ENCODE measurements around the gene FAM200B. TPM values are rescaled to one million over a fixed set of nuclear protein-coding genes. Genes with fewer than 3 reads are reported as not detected.

The FAM200B gene
- total and polyA plus RNA-seq, 4 donors: 11.8 to 45.7 (median 16.9) TPM

DNA sequence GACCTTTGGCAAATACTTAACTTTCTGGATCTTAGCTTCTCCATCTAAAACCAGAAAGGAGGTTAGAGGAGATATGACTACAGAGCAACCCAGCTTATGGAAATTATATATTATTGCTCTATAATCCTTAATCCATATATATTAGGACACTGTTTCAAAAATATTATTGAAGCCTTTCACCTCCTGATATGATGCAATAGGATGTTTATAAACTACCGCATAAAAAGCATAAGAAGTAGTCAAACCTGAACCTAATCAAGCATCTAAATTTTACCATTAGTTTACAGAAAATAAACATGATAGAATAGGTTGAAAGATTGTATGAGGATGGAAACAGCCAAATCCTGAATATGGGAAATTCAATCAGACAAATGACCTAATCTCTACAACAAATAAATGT, 5.6 kb upstream of the FAM200B start:
- Histone ChIP-seq H3K9ac (ENCODE audit: low read depth in 1 of 2, low read length in 2 of 2) (peak overlapping the region in 1 of 2 donors; percentile 9), H3K27ac (ENCODE audit: low read depth in 1 of 2, low read length in 2 of 2) (no peak overlapping the region), H3K36me3 (ENCODE audit: control insufficient read depth in 4 of 4, insufficient read depth in 3 of 4, low read depth in 1 of 4, low read length in 3 of 4) (no peaks in the 10 kb centered on the region), H3K27me3 (ENCODE audit: control insufficient read depth in 4 of 4, insufficient read depth in 4 of 4, low read length in 3 of 4) (no peaks in the 10 kb centered on the region), H3K4me1 (ENCODE audit: control insufficient read depth in 4 of 4, insufficient read depth in 4 of 4, low read length in 3 of 4) (peaks cover 1 to 4% (median 2%) of the 10 kb centered on the region in 4 donors), H3K4me3 (ENCODE audit: low read depth in 1 of 3, low read length in 3 of 3) (no peak overlapping the region), H3K9me3 (ENCODE audit: control insufficient read depth in 4 of 4, low read length in 3 of 4) (no peaks in the 10 kb centered on the region)
- no peak for TF ChIP-seq TAF1 (conservative IDR thresholded peaks at IDR 0.05)
- DNase-seq (ENCODE audit: low spot score): no peak
- WGBS: 94% methylated on average over 1 of the region's 1 CpG

- Histone ChIP-seq H3K9ac (ENCODE audit: low read depth in 1 of 2, low read length in 2 of 2) (no peak overlapping the region), H3K4me3 (ENCODE audit: low read depth in 1 of 3, low read length in 3 of 3) (no peak overlapping the region), H3K27me3 (ENCODE audit: control insufficient read depth in 4 of 4, insufficient read depth in 4 of 4, low read length in 3 of 4) (no peaks in the 10 kb centered on the region), H3K27ac (ENCODE audit: low read depth in 1 of 2, low read length in 2 of 2) (peak overlapping the region in 1 of 2 donors; percentile 77), H3K4me1 (ENCODE audit: control insufficient read depth in 4 of 4, insufficient read depth in 4 of 4, low read length in 3 of 4) (peaks cover 3 to 7% (median 4%) of the 10 kb centered on the region in 4 donors), H3K9me3 (ENCODE audit: control insufficient read depth in 4 of 4, low read length in 3 of 4) (no peaks in the 10 kb centered on the region), H3K36me3 (ENCODE audit: control insufficient read depth in 4 of 4, insufficient read depth in 3 of 4, low read depth in 1 of 4, low read length in 3 of 4) (no peaks in the 10 kb centered on the region)
- no peak for DNase-seq (ENCODE audit: low spot score)
- 93% methylated on average over 6 of the region's 6 CpGs for WGBS
- TF ChIP-seq RXRA (IDR thresholded peaks at IDR 0.05) (no peak), NR2F2 (IDR thresholded peaks at IDR 0.05) (no peak), SP1 (IDR thresholded peaks at IDR 0.05) (no peak), EGR1 (IDR thresholded peaks at IDR 0.05; ENCODE audit: low read depth in 2 of 2) (no peak), HNF4G (IDR thresholded peaks at IDR 0.05) (no peak), FOXA2 (IDR thresholded peaks at IDR 0.05) (no peak), GABPA (IDR thresholded peaks at IDR 0.05 in 1 of 2, conservative IDR thresholded peaks at IDR 0.05 in 1 of 2) (no peak), FOXA1 (IDR thresholded peaks at IDR 0.05) (no peak), RAD21 (IDR thresholded peaks at IDR 0.05) (no peak), JUND (IDR thresholded peaks at IDR 0.05) (no peak), YY1 (IDR thresholded peaks at IDR 0.05) (no peak), TAF1 (conservative IDR thresholded peaks at IDR 0.05) (no peak)
- TF ChIP-seq, protein P1, sequence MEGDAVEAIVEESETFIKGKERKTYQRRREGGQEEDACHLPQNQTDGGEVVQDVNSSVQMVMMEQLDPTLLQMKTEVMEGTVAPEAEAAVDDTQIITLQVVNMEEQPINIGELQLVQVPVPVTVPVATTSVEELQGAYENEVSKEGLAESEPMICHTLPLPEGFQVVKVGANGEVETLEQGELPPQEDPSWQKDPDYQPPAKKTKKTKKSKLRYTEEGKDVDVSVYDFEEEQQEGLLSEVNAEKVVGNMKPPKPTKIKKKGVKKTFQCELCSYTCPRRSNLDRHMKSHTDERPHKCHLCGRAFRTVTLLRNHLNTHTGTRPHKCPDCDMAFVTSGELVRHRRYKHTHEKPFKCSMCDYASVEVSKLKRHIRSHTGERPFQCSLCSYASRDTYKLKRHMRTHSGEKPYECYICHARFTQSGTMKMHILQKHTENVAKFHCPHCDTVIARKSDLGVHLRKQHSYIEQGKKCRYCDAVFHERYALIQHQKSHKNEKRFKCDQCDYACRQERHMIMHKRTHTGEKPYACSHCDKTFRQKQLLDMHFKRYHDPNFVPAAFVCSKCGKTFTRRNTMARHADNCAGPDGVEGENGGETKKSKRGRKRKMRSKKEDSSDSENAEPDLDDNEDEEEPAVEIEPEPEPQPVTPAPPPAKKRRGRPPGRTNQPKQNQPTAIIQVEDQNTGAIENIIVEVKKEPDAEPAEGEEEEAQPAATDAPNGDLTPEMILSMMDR (IDR thresholded peaks at IDR 0.05; ENCODE audit: low read depth, low read length, missing input control): no peak
- TF ChIP-seq, protein P2, sequence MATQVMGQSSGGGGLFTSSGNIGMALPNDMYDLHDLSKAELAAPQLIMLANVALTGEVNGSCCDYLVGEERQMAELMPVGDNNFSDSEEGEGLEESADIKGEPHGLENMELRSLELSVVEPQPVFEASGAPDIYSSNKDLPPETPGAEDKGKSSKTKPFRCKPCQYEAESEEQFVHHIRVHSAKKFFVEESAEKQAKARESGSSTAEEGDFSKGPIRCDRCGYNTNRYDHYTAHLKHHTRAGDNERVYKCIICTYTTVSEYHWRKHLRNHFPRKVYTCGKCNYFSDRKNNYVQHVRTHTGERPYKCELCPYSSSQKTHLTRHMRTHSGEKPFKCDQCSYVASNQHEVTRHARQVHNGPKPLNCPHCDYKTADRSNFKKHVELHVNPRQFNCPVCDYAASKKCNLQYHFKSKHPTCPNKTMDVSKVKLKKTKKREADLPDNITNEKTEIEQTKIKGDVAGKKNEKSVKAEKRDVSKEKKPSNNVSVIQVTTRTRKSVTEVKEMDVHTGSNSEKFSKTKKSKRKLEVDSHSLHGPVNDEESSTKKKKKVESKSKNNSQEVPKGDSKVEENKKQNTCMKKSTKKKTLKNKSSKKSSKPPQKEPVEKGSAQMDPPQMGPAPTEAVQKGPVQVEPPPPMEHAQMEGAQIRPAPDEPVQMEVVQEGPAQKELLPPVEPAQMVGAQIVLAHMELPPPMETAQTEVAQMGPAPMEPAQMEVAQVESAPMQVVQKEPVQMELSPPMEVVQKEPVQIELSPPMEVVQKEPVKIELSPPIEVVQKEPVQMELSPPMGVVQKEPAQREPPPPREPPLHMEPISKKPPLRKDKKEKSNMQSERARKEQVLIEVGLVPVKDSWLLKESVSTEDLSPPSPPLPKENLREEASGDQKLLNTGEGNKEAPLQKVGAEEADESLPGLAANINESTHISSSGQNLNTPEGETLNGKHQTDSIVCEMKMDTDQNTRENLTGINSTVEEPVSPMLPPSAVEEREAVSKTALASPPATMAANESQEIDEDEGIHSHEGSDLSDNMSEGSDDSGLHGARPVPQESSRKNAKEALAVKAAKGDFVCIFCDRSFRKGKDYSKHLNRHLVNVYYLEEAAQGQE (IDR thresholded peaks at IDR 0.05): no peak
- TF ChIP-seq, protein P3, sequence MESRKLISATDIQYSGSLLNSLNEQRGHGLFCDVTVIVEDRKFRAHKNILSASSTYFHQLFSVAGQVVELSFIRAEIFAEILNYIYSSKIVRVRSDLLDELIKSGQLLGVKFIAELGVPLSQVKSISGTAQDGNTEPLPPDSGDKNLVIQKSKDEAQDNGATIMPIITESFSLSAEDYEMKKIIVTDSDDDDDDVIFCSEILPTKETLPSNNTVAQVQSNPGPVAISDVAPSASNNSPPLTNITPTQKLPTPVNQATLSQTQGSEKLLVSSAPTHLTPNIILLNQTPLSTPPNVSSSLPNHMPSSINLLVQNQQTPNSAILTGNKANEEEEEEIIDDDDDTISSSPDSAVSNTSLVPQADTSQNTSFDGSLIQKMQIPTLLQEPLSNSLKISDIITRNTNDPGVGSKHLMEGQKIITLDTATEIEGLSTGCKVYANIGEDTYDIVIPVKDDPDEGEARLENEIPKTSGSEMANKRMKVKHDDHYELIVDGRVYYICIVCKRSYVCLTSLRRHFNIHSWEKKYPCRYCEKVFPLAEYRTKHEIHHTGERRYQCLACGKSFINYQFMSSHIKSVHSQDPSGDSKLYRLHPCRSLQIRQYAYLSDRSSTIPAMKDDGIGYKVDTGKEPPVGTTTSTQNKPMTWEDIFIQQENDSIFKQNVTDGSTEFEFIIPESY (IDR thresholded peaks at IDR 0.05): no peak
- TF ChIP-seq, protein P4, sequence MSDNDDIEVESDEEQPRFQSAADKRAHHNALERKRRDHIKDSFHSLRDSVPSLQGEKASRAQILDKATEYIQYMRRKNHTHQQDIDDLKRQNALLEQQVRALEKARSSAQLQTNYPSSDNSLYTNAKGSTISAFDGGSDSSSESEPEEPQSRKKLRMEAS (IDR thresholded peaks at IDR 0.05): no peak
These were observed 4.7 kb upstream of the FAM200B start for GRCh38 chr4:15676899-15677298.
